Epidermal melanocyte (primary cell): ENCODE results near the gene MNT.
"Not testable (repeated sequence)": the region's sequence is repeated elsewhere in the genome, so short reads cannot be mapped to it uniquely, and the experiment has no call there.

Experiments used
- DNase-seq: peaks from one replicate; pipeline ENCODE4 v3.0.0; 2011; ENCODE audit warnings: low spot score; ENCODE audit not compliant: insufficient read length

Gene MNT, protein sequence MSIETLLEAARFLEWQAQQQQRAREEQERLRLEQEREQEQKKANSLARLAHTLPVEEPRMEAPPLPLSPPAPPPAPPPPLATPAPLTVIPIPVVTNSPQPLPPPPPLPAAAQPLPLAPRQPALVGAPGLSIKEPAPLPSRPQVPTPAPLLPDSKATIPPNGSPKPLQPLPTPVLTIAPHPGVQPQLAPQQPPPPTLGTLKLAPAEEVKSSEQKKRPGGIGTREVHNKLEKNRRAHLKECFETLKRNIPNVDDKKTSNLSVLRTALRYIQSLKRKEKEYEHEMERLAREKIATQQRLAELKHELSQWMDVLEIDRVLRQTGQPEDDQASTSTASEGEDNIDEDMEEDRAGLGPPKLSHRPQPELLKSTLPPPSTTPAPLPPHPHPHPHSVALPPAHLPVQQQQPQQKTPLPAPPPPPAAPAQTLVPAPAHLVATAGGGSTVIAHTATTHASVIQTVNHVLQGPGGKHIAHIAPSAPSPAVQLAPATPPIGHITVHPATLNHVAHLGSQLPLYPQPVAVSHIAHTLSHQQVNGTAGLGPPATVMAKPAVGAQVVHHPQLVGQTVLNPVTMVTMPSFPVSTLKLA

DNA sequence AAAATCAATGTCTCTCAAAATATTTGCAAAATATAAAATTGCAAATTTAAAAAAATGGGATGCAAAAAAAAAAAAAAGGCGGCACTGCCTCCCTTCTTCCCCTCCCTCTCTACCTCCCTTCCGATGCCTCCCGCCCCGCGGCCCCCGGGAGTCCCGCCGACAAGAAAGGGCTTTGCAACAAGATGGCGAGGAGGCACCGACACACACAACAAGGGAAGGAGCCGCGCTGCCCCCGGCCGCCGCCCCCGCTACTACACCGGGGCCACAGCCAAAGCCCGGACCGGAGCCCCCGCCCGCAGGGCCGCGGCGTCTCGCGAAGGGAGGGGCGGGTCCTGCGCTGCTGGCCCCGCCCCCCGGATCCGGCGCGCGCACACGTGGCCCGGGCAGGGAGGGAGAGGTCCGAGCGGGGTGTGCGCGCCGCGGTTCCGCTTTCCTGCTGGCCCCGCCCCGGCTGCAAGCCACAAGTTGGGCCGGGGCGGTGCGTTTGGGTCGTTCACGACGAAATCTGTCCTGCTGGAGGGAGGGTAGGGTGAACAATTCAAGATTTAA, at the start of gene MNT:
Gene MNT, minus strand, starts transcription at position 184 of the 549 bp plus-strand sequence. CDS start 348 bp downstream, outside the sequence.
- DNase-seq, result peak; percentile 87

DNA sequence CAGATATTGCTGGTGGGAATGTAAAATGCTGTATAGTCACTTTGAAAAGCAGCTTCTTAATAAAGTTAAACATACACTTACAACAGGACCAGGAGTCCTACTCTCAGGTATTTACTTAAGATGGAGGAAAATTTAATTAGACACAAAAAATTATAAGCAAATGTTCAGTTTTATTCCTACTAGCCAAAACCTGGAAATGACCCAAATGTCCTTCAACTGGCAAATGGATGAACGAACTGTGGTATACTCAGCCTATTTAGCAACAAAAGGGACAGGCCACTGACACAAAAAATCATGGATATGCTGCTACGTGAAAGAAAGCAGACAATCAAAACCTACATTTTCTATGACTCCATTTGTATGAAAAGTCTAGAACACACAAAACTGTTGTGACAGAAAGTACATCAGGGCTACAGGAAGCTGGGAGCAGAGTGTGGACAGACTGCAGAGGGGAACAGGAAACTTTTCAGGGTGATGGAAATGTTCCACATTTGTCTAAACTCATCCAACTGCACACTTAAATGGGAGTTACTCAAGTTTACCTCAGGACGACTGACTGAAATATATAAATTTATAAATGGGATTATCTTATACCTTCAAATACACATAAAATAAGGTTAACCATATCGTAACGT, 49.3 kb upstream of the MNT start:
- no peak for DNase-seq

DNA sequence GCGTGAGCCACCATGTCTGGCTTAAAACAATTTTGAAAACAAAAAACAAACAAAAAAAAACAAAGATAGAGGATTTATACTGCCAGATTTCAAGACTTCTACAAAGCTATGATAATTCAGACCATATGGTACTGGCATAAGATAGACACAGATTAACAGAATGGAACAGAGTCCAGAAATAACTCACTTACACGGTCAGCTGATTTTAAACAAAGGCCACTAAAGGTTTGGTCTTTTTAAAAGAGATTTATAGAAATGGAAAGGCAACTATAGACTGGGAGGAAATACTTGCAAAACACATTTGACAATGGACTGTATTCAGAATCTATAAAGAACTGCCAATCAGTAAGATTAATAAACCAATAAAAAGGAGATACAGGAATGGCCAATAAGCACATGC, 48.6 kb upstream of the MNT start:
- DNase-seq, result peak; percentile 46

DNA sequence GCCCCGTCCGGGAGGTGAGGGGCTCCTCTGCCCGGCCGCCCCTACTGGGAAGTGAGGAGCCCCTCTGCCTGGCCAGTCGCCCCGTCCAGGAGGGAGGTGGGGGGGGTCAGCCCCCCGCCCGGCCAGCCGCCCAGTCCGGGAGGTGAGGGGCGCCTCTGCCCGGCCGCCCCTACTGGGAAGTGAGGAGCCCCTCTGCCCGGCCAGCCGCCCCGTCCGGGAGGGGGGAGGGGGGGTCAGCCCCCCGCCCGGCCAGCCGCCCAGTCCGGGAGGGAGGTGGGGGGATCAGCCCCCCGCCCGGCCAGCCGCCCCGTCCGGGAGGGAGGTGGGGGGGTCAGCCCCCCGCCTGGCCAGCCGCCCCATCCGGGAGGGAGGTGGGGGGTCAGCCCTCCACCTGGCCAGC, 46.6 kb upstream of the MNT start:
- not testable (repeated sequence) for DNase-seq

DNA sequence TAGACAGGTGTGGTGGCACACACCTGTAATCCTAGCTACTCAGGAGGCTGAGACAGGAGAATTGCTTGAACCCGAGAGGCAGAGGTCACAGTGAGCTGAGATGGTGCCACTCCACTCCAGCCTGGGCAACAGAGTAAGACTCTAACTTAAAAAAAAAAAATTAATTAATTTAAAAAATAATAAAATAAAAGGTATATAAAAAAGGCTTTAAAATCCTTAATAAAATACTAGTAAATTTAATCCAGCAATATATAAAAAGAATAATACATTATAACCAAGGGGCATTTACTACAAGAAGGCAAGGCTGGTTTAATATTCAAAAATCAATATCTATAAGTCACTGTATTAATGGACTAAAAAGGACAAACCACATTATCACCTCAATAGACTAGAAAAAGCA, 44.8 kb upstream of the MNT start:
- DNase-seq, result no peak

DNA sequence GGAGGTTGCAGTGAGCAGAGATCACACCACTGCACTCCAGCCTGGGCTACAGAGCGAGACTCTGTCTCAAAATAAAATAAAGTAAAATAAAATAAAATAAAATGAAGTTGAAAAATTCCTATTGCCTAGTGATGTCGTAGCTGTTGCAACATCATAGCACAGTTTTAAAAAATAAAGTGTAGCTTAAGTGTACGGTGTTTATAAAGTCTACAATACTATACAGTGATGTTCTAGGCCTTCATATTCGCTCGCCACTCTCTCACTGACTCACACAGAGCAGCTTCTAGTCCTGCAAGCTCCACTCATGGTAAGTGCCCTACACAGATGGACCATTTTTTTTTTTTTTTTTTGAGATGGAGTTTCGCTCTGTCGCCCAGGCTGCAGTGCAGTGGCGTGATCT, 43.5 kb upstream of the MNT start:
- no peak for DNase-seq

DNA sequence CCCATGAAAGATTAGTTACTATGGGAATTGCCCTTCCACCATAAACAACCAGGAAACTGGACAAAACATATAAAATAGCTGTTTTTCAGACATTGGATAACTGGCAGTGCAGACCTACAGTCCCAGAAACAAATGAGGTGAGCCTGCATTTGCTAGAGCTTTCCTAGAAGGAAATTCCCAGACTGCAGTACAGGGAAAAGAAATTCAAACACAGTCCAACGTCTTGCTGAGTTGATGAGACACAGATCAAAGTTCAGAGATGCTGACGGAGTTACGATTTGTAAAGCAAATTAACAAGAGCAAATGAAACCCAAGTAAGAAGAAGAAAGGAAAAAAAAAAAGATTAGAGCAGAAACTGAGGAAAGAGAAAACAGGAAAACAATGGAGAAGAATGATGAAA, 41.3 kb upstream of the MNT start:
- DNase-seq, result no peak

DNA sequence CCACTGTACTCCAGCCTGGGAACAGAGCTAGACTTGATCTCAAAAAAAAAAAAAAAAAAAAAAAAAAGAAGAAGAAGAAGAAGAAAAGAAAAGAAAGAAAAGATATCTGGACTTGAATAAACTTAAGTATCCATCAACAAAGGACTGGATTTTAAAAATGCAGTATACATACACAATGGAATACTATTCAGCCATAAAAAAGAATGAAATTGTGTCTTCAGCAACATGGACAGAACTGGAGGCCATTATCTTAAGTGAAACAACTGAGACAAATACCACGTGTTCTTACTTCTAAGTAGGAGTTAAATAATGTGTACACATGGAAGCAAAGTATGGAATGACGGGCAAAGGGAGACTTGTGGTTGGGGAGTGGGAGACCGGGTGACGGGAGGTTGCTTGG, 40.1 kb upstream of the MNT start:
- no peak for DNase-seq

DNA sequence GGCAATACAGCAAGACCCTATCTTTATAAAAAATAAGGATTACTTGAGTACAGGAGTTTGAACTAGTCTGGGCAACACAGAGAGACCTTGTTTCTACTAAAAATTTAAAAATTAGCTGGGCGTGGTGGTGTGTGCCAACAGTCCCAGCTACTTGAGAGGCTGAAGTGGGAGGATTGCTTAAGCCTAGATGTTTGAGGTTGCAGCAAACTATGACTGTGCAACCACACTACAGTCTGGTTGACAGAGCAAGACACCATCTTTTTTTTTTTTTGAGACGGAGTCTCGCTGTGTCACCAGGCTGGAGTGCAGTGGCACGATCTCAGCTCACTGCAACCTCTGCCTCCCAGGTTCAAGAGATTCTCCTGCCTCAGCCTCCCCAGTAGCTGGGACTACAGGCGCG, 39.1 kb upstream of the MNT start:
- DNase-seq, result not testable (repeated sequence)

DNA sequence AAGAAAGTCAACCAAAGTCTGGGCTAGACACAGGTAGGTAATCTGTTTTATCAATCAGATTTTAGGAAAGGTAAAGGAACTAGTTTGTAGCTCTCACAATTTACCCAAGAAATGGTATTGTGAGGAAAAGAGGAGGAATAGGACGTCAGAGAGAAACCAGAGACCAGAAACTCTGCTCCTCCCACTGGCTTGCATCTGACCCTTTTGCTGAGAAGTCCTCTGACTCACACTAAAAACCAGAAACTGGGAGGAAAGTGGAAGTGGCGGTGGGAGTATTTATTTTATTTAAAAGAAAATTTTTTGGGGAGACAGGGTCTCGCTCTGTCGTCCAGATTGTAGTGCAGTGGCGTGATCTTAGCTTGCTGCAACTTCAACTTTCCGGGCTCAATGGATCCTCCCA, 38.0 kb upstream of the MNT start:
- no peak for DNase-seq

DNA sequence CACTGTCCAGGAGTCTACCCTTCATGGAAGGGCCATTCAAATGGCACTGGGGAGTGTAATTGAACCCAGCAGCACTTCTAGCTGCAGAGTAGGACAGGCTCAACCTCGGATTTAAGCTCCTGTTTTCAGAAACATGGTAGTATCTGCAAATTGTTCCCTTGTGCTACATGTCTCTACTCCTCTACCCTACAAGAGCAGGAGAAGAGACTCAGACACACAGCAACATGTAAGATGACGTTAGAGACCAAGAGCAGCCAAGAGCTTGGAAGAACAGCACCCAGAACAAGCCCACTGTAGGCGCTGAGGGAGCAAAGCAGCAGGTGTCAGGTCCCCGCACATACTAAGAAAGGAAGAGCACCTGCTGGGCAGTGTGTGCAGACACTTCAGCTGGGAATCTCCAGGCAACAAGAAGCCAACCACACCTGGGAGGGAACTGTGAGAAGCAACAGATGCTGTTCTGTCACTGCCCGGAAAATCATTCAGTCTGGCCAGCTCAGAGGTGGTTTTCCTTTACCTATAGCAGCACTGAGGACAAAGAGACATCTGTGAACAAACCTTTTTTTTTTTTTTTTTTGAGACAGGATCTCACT, 35.6 kb upstream of the MNT start:
- DNase-seq, result no peak

DNA sequence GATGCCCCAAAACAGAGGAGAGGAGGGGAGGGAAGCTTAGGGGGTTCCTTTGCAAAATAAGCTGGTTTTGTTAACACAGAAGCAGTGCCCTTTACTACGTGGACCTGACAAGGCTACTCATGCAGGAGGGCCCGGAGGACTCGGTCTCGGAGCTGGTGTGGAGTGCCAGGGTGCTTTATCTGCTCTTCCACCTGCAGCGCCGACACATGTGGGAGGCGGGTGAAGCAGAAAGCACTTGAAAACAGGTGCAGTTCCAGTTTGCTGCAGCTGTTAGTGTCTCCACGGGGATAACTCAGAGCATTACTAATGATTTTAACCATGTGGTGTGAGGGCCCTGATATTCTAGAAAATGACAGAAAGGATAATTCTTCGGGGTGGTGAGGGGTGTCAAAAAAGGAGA, 35.0 kb upstream of the MNT start:
- DNase-seq, result no peak

DNA sequence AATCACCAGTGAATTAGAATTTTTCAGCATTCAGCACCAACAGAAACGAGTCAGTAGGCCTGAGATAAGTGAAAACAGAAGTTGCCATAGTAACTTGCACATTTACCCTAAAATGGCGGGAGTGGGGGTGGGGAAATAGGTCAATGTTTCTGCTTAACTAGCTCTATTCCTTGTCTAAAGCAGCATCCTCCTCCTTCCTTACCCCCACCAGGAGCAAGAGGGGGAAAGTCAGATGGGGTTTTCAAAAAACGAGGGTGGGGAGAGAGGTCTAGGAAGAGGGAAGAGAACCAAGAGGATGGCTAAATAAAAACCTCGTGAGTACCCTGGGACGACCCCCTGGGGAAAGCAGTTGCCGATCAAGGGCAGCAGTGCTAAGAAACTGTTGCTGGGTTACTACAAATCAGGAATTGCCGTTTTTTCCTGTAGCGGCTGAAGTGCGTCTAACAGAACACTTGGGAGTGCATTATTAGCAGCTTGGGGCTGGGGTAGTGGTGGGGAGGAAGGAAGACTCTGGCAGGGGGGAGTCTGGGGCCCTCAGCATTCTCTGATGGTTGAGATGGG, 34.4 kb upstream of the MNT start:
- DNase-seq, result no peak

DNA sequence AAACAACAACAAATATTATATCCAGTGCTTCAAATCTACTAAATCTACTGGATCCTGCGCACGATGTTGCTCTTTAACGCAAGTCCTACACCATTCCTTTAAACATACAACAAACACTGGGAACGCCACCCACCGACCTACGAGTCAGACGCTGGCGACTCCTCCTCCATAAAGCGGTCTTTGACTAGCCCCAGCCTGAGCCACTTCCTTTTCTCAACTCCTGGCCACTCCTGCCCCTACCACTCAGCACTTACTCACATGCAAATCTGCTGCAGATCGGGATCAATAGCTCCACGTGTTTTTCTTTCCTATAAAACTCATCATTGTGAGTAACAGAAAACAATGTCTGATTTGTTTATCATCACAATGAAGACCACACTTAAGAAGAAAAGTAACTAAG, 32.8 kb upstream of the MNT start:
- no peak for DNase-seq

DNA sequence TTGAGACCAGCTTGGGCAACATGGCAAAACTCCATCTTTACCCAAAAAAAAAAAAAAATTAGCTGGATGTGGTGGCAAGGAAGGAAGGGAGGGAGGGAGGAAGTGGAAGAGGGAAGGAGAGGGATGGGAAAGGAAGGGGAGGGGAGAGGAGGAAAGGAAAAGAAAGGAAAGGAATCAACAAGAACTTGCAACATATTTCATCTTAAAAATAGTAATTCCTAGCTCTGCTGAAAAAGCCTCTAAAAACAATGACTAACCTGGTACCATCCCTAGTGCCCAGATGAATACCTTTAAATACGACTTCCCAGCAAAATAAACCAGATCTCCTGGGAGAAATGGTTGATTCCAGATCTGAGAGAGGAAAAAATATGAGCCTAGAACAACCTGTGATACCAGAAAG, 27.1 kb upstream of the MNT start:
- DNase-seq, result no peak

DNA sequence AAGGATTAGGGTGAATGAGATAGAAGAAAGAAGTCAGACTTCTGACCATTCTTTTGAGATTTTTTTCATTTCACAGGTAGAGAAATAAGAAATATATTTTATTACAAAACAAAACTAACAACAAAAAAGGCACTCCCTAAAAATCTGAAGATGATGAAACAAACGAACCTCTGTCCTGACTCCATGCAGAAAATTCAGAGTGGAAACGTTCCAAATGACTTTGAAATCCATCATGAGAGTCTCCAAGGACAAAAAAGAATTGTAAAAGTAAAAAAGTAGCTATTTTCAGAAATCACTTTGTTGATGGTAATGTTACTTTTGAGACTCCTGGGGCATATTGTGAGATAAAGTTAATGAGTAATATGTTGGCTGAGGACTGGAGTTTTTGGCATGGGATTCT, 26.4 kb upstream of the MNT start:
- DNase-seq, result no peak

DNA sequence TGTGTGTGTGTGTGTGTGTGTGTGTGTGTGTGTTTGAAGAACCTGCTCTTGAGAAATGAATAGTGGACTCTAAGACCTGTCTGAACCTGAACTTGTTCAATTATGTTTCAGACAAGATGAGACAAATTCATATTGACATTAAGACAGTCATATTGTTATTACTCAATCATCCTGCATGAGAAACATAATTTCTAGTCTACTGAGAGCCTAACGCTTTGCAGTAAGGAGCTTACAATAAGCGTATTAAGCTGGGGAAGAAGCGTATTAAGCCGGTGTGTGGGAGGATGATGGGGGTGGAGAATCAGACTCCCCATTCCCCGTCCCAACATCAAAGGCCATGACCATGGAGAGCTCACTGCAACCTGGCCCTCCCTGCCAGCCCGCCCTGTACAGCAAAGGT, 22.4 kb upstream of the MNT start:
- no peak for DNase-seq

DNA sequence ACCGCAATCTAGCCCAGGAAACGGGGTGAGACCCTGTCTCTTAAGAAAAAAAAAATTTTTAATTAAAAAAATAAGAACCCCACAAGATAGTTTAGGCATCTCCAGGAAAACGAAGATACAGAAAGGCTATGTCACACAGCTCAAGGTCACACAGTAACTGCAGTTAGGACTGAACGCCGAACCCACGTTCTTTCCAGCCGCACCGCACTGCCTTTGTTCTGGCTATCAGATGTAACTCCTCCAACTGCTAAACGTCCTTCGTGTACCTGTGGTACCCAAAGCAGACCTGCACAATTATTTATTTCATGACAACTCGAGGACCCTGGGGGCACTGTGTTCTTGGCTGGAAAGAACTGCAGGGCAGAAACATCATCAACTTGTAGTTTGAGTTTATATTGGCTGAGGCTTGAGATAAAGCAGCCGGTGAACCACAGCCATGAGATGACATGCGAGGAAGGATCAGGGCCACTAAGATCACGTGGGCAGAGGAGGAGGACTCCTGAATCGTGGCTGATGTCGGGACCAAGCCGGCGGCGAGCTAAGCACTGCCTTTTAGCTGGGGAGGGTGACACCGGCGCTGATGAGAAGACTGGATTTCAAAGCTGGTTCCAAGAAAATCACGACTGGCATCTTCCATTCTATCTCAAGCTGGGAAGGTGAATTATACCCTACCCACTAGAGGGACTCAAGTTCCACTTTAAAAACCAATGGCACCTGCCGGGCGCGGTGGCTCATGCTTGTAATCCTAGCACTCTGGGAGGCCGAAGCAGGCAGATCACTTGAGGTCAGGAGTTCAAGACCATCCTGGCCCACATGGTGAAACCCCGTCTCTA, 20.7 kb upstream of the MNT start:
- no peak for DNase-seq

DNA sequence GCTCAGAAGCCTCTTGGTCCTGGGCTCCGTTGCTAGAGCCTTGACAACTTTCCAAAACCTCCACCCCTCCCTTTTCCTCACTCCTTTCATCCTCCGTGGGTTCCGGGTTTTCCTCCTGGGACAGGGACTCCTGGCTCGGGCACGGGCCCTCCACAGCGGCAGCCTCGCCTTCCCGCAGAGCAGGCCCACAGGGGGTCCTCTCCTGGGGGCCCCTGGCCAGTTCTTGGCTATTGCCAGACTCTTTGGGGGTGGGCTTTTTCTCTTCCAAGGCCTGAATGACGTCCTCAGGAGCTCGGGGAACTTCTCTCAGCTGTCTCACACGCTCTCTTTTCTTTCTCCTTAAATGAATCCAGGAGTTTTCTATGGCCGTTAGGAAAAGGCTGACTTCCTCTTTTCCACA, 19.3 kb upstream of the MNT start:
- no peak for DNase-seq

DNA sequence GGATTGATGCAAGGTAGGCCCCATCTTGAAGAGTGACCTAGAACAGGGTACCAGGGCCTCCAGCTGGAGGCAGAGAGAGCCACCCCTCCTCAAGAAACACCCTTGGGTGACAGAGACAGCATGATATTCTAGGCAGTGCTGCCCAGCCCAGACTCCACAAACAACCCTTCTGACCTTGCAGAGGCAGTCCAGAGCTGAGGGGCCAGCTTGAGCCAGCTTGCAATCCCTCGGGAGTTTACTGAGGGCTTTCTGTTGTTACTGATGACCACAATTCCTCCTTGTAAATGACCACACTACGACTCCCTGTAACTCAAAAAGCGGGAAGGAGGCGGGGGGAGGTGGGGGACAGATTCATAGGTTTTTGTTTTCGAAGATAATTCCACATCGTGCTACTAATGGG, 18.6 kb upstream of the MNT start:
- DNase-seq, result no peak

DNA sequence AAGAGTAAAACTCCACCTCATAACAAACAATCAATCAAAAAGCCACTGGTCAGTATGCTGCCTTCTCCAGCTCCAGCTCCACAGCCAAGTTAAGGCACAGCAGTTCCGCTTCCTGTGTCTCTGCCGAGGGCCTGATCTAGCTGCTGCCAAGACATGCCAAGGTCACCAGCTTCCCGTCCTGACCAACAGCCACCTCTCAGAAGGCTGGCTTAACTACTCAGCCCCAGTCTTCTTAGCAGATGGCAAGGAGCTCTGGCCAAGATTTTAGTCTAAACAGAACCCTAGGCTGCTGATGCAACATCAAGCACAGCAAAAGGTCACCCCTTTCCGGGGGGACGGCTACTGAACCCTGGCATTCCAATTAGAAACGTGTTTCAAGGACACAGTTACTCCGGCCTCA, 17.7 kb upstream of the MNT start:
- DNase-seq, result no peak
